A549 (cell line): ENCODE data around the gene SEC14L5. TPM values are rescaled to one million over a fixed set of nuclear protein-coding genes. Genes with fewer than 3 reads are reported as not detected.

Experiments used
- polyA plus RNA-seq, 4 experiments: library from polyadenylated mRNA; depleted of rRNA in 3 of 4; stranded (reverse); fragments of >200 nt; fragmentation: RNase III in 1 of 4; extraction: RNeasy Plus Mini Kit Qiagen cat#74134 plus additional on column Dnase treatment in 1 of 4; gene quantifications; 2 replicates in 3 of 4; 3 replicates in 1 of 4; pipeline ENCODE4 v1.2.3, GENCODE V29; 2011 to 2017

Gene SEC14L5
- polyA plus RNA-seq, 2 of the 4 experiments (the other 2 are of a cell fraction): 0.03 to 0.05 TPM

Other genes starting within 250 kb of the SEC14L5 start
- 19.8 and 22.7 TPM in 2 replicates for gene ANKS3, start 224.1 kb upstream of the SEC14L5 start, polyA plus RNA-seq (2011; rRNA removed)
- gene ANKS3, start 224.1 kb upstream of the SEC14L5 start, polyA plus RNA-seq (2017; fragmentation: RNase III; extraction: RNeasy Plus Mini Kit Qiagen cat#74134 plus additional on column Dnase treatment): 22.4 to 30.6 TPM (median 27.1 TPM) in 3 replicates
- gene DNAAF8, start 223.8 kb upstream of the SEC14L5 start, polyA plus RNA-seq (2011; rRNA removed): 1.6 and 1.7 TPM in 2 replicates
- 0.73 to 1.6 TPM (median 0.89 TPM) in 3 replicates for gene DNAAF8, start 223.8 kb upstream of the SEC14L5 start, polyA plus RNA-seq (2017; fragmentation: RNase III; extraction: RNeasy Plus Mini Kit Qiagen cat#74134 plus additional on column Dnase treatment)
- 4.6 and 4.7 TPM in 2 replicates for gene ZNF500, start 191.2 kb upstream of the SEC14L5 start, polyA plus RNA-seq (2011; rRNA removed)
- 5.2 to 6.7 TPM (median 6.4 TPM) in 3 replicates for gene ZNF500, start 191.2 kb upstream of the SEC14L5 start, polyA plus RNA-seq (2017; fragmentation: RNase III; extraction: RNeasy Plus Mini Kit Qiagen cat#74134 plus additional on column Dnase treatment)
- gene SEPTIN12, start 170.0 kb upstream of the SEC14L5 start, polyA plus RNA-seq (2011; rRNA removed): not detected in 2 replicates
- 0.14 TPM in 1 of 3 replicates, not detected in the others for gene SEPTIN12, start 170.0 kb upstream of the SEC14L5 start, polyA plus RNA-seq (2017; fragmentation: RNase III; extraction: RNeasy Plus Mini Kit Qiagen cat#74134 plus additional on column Dnase treatment)
- not detected in 2 replicates for gene SMIM22, start 163.0 kb upstream of the SEC14L5 start, polyA plus RNA-seq (2011; rRNA removed)
- not detected in 3 replicates for gene SMIM22, start 163.0 kb upstream of the SEC14L5 start, polyA plus RNA-seq (2017; fragmentation: RNase III; extraction: RNeasy Plus Mini Kit Qiagen cat#74134 plus additional on column Dnase treatment)
- gene ROGDI, start 155.7 kb upstream of the SEC14L5 start, polyA plus RNA-seq (2011; rRNA removed): 7.2 and 7.9 TPM in 2 replicates
- 12.4 to 18.9 TPM (median 15.1 TPM) in 3 replicates for gene ROGDI, start 155.7 kb upstream of the SEC14L5 start, polyA plus RNA-seq (2017; fragmentation: RNase III; extraction: RNeasy Plus Mini Kit Qiagen cat#74134 plus additional on column Dnase treatment)
- 33.8 and 37.1 TPM in 2 replicates for gene GLYR1, start 111.0 kb upstream of the SEC14L5 start, polyA plus RNA-seq (2011; rRNA removed)
- gene GLYR1, start 111.0 kb upstream of the SEC14L5 start, polyA plus RNA-seq (2017; fragmentation: RNase III; extraction: RNeasy Plus Mini Kit Qiagen cat#74134 plus additional on column Dnase treatment): 52.0 to 55.1 TPM (median 54.5 TPM) in 3 replicates
- gene UBN1, start 110.8 kb upstream of the SEC14L5 start, polyA plus RNA-seq (2011; rRNA removed): 14.2 and 15.9 TPM in 2 replicates
- 18.0 to 20.0 TPM (median 18.3 TPM) in 3 replicates for gene UBN1, start 110.8 kb upstream of the SEC14L5 start, polyA plus RNA-seq (2017; fragmentation: RNase III; extraction: RNeasy Plus Mini Kit Qiagen cat#74134 plus additional on column Dnase treatment)
- 2.6 and 2.7 TPM in 2 replicates for gene PPL, start 21.2 kb upstream of the SEC14L5 start, polyA plus RNA-seq (2011; rRNA removed)
- 1.8 to 2.9 TPM (median 2.0 TPM) in 3 replicates for gene PPL, start 21.2 kb upstream of the SEC14L5 start, polyA plus RNA-seq (2017; fragmentation: RNase III; extraction: RNeasy Plus Mini Kit Qiagen cat#74134 plus additional on column Dnase treatment)
- gene NAGPA, start 75.6 kb downstream of the SEC14L5 start, polyA plus RNA-seq (2011; rRNA removed): 6.5 and 6.7 TPM in 2 replicates
- gene NAGPA, start 75.6 kb downstream of the SEC14L5 start, polyA plus RNA-seq (2017; fragmentation: RNase III; extraction: RNeasy Plus Mini Kit Qiagen cat#74134 plus additional on column Dnase treatment): 12.6 to 17.3 TPM (median 16.5 TPM) in 3 replicates
- not detected in 2 replicates for gene C16orf89, start 107.6 kb downstream of the SEC14L5 start, polyA plus RNA-seq (2011; rRNA removed)
- not detected in 3 replicates for gene C16orf89, start 107.6 kb downstream of the SEC14L5 start, polyA plus RNA-seq (2017; fragmentation: RNase III; extraction: RNeasy Plus Mini Kit Qiagen cat#74134 plus additional on column Dnase treatment)
- gene ALG1, start 113.5 kb downstream of the SEC14L5 start, polyA plus RNA-seq (2011; rRNA removed): 30.9 and 35.5 TPM in 2 replicates
- gene ALG1, start 113.5 kb downstream of the SEC14L5 start, polyA plus RNA-seq (2017; fragmentation: RNase III; extraction: RNeasy Plus Mini Kit Qiagen cat#74134 plus additional on column Dnase treatment): 29.6 to 33.4 TPM (median 31.7 TPM) in 3 replicates
- gene EEF2KMT, start 139.5 kb downstream of the SEC14L5 start, polyA plus RNA-seq (2011; rRNA removed): 14.8 and 15.5 TPM in 2 replicates
- gene EEF2KMT, start 139.5 kb downstream of the SEC14L5 start, polyA plus RNA-seq (2017; fragmentation: RNase III; extraction: RNeasy Plus Mini Kit Qiagen cat#74134 plus additional on column Dnase treatment): 22.1 to 24.9 TPM (median 22.6 TPM) in 3 replicates